Measurements from ENCODE around the gene PTX4. TPM values are rescaled to one million over a fixed set of nuclear protein-coding genes. Genes with fewer than 3 reads are reported as not detected.

Gene PTX4
- total and polyA plus RNA-seq, 9 of the 15 experiments (the other 6 are each of a cell fraction or from before 2014, with no cell fraction given): 0.11 TPM; not detected in 8

GRCh38 chr16:1498899-1499676, 10.3 kb upstream of the PTX4 start:
- no peak overlapping the region for H2AFZ ChIP-seq (ENCODE audit: low read depth, low read length)
- H3K4me2 ChIP-seq (ENCODE audit: insufficient read depth, low read length): no peak overlapping the region
- H3K9me3 ChIP-seq (replicated peaks; ENCODE audit: control insufficient read depth, insufficient read depth, low read depth, low read length): no peaks in the 10 kb centered on the region
- BruUV-seq (replicated peaks): no TSS peak
- in situ Hi-C loops (cut with MboI) (no loop called here), intact Hi-C loops (cut with micrococcal nuclease) (no loop called here)
- no peak overlapping the region for H3K27ac ChIP-seq (ENCODE audit: extremely low read depth, low read depth, low read length)
- no peak overlapping the region for H3K4me3 ChIP-seq
- H4K20me1 ChIP-seq (replicated peaks; ENCODE audit: control insufficient read depth, insufficient read depth, low read length): peaks cover 7% of the 10 kb centered on the region; the same call in 1 of the 2 replicates
- ATAC-seq (no peak), DNase-seq (ENCODE audit: extremely low read depth in 1 of 4, low spot score in 3 of 4) (peak in 1 of 4 experiments; percentile 13), FAIRE-seq (no peak)
- peaks cover 95% of the 10 kb centered on the region; the same call in 2 of the 3 replicates for H3K36me3 ChIP-seq (ENCODE audit: control insufficient read depth, insufficient read depth, low read length)
- TF ChIP-seq RBFOX2 (IDR thresholded peaks at IDR 0.05; ENCODE audit: low read depth, low read length): peak; percentile 43; the same call in 1 of the 2 replicates
- TF ChIP-seq, protein P1, sequence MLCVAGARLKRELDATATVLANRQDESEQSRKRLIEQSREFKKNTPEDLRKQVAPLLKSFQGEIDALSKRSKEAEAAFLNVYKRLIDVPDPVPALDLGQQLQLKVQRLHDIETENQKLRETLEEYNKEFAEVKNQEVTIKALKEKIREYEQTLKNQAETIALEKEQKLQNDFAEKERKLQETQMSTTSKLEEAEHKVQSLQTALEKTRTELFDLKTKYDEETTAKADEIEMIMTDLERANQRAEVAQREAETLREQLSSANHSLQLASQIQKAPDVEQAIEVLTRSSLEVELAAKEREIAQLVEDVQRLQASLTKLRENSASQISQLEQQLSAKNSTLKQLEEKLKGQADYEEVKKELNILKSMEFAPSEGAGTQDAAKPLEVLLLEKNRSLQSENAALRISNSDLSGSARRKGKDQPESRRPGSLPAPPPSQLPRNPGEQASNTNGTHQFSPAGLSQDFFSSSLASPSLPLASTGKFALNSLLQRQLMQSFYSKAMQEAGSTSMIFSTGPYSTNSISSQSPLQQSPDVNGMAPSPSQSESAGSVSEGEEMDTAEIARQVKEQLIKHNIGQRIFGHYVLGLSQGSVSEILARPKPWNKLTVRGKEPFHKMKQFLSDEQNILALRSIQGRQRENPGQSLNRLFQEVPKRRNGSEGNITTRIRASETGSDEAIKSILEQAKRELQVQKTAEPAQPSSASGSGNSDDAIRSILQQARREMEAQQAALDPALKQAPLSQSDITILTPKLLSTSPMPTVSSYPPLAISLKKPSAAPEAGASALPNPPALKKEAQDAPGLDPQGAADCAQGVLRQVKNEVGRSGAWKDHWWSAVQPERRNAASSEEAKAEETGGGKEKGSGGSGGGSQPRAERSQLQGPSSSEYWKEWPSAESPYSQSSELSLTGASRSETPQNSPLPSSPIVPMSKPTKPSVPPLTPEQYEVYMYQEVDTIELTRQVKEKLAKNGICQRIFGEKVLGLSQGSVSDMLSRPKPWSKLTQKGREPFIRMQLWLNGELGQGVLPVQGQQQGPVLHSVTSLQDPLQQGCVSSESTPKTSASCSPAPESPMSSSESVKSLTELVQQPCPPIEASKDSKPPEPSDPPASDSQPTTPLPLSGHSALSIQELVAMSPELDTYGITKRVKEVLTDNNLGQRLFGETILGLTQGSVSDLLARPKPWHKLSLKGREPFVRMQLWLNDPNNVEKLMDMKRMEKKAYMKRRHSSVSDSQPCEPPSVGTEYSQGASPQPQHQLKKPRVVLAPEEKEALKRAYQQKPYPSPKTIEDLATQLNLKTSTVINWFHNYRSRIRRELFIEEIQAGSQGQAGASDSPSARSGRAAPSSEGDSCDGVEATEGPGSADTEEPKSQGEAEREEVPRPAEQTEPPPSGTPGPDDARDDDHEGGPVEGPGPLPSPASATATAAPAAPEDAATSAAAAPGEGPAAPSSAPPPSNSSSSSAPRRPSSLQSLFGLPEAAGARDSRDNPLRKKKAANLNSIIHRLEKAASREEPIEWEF (CRISPR knock-in tag; IDR thresholded peaks at IDR 0.05): no peak
- ChIA-PET POLR2A (interaction anchor here (0.6 kb wide), 1 partner anchor 17 kb away, joined by 3 read pairs; no protein-coding TSS in a partner anchor), CTCF (ENCODE audit: low intra/inter-chr PET ratio) (no interaction called here)
- no peak overlapping the region; a peak in 1 of 4 replicates for H3K9ac ChIP-seq (ENCODE audit: insufficient read depth in 1 of 2, low read depth in 2 of 2, low read length in 2 of 2)
- WGBS (ENCODE audit: insufficient coverage, low coverage, missing lambda C conversion rate): 93% methylated on average over 20 of the region's 35 CpGs
- H3K79me2 ChIP-seq (ENCODE audit: control insufficient read depth, insufficient read depth, low read length): peaks cover 18% of the 10 kb centered on the region
- H3K9me1 ChIP-seq (ENCODE audit: control insufficient read depth, insufficient read depth, low read length): no peaks in the 10 kb centered on the region
- H3K4me1 ChIP-seq (replicated peaks in 1 of 2; ENCODE audit: control insufficient read depth in 2 of 2, insufficient read depth in 2 of 2, low read length in 2 of 2): peaks cover 6 to 45% of the 10 kb centered on the region in 2 experiments; a peak in 3 of 5 replicates
- no peaks in the 10 kb centered on the region for H3K27me3 ChIP-seq (ENCODE audit: control insufficient read depth in 2 of 2, insufficient read depth in 2 of 2, low read length in 2 of 2)
